HG02642 (cell line): ENCODE measurements around the gene OSCAR.
"Not testable (repeated sequence)": the region's sequence is repeated elsewhere in the genome, so short reads cannot be mapped to it uniquely, and the experiment has no call there.

Experiments used
- ATAC-seq: cut with Tn5 transposase; IDR thresholded peaks from one replicate; pipeline ENCODE4 v1.9.1; 2021; ENCODE audit warnings: mild to moderate bottlenecking; ENCODE audit not compliant: unreplicated experiment, poor library complexity

The OSCAR gene

GRCh38 chr19:54127688-54128440 lies 27.3 kb upstream of the OSCAR start:
- no peak for ATAC-seq

DNA sequence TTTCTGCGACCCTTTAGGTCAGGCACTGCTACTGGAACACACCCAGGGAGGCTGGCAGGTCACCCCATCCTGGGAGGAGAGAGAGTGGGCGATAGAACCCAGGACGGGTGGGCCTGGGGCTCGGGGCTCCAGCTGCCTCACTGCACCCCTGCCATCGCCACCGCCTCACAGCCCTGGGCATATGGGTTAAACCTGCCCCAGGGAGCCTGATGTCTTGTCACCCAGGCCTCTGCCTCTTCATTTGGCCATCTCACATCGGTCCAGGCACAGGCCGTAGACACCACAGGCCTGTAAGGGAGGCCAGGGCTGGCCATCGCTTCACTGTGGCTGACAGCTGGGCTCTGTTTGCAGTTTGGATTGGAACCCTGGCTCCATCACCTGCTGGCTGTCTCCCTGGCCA lies 25.1 kb upstream of the OSCAR start:
- no peak for ATAC-seq

DNA sequence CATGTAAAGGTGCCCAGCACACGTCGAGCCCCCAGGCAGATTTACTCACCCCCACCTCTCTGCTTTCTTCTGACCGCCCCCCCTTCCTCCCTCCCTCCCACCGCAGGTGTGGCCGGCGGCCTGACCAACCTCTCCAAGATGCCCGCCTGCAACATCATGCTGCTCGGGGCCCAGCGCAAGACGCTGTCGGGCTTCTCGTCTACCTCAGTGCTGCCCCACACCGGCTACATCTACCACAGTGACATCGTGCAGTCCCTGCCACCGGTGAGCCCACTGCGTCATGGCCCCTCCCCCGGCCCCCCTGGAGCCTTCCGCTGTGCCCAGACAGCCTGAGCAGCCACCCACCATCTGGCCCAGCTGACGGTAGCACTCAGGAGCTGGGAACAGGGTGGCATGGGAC lies 23.8 kb upstream of the OSCAR start:
- no peak for ATAC-seq

DNA sequence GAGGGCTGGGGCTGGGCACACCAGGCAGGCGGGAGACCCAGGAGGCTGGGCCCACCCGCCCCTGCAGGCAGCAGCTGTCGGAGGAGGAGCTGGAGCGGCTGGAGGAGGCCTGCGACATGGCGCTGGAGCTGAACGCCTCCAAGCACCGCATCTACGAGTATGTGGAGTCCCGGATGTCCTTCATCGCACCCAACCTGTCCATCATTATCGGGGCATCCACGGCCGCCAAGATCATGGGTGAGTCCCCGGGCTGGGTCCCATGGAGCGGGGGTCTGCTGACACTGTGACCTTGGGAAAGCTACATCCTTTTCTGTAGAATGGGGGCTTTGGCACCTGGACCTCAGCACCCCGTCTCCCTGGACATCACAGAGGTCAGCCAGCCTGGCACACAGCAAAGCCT lies 23.1 kb upstream of the OSCAR start:
- ATAC-seq = no peak

DNA sequence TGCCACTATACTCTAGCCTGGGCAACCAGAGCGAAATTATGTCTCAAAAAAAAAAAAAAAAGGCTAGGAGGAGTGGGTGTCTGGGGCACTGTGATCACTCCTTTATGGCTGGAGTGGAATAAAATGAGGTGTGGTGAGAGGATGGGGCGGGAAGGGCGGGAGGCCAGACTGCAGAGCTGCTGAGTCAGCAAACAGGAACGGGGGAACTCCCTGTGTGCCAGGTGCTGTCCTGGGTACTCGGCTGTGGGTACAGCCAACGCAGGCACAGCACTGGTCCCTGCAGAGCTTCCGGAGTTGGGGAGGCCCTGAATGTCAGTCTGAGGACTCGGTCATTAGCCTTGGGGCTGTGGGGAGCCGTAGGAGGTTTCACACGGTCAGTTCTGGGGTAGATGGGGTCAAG lies 20.7 kb upstream of the OSCAR start:
- no peak for ATAC-seq

DNA sequence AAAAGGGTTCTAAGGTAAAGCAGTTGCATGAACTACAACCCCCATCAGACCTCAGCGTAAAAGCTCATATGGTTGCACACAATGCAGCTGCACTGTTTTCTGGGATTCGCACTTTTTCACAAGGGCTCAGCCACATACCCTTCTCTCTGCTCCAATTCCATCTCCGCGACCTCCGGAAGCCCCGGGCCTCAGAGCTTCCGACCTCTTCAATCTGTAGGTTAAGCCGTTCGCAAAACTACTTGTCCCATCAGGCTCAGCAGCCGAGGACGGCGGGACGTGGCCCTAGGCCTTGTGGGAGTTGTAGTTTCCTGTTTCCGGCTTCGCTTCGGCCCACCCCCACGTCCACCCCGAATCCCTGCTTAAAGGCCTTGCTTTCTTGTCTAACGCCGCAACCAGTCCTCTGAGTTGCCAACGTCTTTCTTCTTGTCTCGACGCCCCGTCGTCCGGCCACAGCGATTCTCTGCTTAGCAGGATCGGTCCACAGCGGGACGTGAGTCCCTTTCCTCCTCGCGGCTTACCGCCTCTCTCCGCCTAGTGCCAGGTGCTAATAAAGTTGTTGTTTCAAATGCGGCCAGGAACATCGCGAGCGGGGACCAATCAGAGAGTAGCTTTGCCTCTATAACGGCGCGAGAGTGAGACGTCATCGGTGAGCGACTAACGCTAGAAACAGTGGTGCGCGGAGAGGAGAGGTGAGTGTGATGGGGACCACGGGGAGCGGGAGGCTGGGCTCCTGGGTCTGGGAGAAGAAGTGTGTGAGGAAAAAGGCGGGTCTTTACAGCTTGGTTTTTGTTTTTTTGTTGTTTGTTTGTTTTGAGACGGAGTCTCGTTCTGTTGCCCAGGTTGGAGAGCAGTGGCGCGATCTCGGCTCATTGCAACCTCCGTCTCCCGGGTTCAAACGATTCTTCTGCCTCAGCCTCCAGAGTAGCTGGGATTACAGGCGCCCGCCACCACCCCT lies 14.8 kb upstream of the OSCAR start, which contains the start of the genes PRPF31 and TFPT:
Gene PRPF31 (plus strand): TSS at position 646 of the 955 bp plus-strand sequence. CDS start 2,525 bp downstream, outside the sequence.
Gene TFPT (minus strand): TSS at position 549 of the 955 bp plus-strand sequence. CDS start 388 bp downstream, at position 161.
- ATAC-seq = peak; percentile 84

GRCh38 chr19:54114340-54115108 lies 13.9 kb upstream of the OSCAR start:
- ATAC-seq = no peak

DNA sequence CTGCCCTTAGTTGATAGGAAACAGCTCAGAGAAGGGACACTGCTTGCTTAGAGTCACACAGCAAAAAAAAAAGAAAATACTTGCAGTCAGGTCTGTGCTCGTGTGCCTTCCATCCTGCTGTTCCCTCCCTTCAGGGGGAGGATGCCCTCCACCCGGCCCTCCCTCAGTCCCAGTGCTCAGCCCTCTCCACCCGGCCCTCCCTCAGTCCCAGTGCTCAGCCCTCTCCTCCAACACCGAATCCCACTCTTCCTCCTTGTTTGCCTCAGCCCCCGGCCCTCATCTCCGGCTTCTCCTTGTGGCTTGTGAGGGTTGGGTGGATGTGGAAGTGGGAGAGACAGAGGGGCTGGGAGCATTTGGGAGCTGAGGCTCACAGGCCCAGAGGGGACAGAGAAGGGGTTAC lies 9.0 kb upstream of the OSCAR start:
- ATAC-seq = no peak

DNA sequence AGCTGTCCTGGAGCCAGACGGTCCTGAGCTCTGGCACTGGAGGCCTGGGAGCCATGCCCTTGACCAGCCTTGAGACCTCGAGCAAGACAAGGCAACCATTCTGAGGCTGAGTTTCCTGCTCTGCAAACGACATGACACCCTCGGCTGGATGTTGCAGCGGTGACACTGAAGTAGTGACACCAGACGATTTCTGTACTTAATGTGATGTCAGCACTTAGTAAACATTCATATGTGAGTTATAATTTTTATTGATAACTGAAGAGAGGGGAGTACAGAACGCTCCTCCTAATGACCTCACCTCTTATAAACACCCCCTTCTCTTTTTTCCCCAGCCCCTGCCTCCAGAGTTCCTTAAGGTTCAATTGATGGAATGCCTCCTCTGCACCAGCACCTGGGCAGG lies 7.9 kb upstream of the OSCAR start:
- ATAC-seq = no peak

GRCh38 chr19:54107876-54108490 lies 7.4 kb upstream of the OSCAR start:
- ATAC-seq = no peak

DNA sequence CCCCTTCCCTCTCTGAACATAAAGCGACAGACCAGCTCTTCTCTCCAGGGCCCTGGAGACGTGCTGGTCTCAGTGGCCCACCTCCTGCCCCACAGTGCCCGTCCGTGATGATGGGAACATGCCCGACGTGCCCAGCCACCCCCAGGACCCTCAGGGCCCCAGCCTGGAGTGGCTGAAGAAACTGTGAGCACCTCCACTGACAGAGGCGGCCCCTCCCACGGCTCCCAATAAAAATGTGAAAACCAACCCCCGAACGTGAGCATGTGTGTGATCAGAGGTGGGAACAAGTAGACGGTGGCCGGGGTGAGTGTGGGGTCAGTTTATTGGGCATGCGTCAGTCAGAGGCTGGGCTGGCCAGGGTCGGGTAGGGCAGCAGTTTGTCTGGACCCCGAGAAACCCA lies 6.1 kb upstream of the OSCAR start:
- no peak for ATAC-seq

GRCh38 chr19:54105796-54106195 lies 5.2 kb upstream of the OSCAR start:
- ATAC-seq = no peak

- ATAC-seq = no peak
These were observed 4.6 kb upstream of the OSCAR start for GRCh38 chr19:54104998-54105715.

DNA sequence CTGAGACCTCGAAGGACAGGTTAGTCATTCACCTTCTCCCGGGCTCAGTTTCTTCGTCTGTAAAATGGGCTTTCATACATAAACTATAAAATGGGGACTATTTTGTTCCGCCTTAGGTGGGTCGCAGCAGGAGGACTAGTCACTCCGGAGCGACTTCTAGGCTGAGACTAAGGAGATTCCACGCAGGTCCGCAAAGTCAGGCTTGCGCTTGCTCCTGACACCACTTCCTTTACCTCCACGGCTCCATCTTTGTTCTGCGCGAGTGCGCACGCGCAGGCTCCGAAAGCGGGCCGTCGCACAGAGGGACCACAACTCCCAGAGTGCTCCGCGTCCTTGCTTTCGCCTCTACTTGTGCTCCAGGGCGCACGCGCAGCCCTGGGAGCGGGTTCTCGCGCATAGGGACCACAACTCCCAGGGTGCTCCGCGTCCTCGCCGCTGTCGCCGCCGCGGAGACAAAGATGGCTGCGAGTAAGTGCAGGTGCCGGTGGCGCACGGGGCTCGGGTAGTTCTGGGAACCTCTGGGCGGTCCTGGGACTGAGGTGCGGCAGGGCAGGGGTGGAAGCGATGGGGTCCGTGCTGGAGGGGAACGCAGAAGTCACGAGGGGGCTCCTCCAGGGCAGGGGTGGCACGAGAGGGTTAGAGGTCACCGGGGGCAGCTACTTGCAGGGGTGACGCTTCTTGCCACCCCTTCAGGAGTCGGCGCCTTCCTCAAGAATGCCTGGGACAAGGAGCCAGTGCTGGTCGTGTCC lies 2.0 kb upstream of the OSCAR start, which contains the start of gene NDUFA3:
Gene NDUFA3 (plus strand): TSS at position 435 of the 749 bp plus-strand sequence. CDS start 24 bp downstream, at position 459.
- ATAC-seq = peak; percentile 95

- not testable (repeated sequence) for ATAC-seq
These were observed 724 bp downstream of the OSCAR start for GRCh38 chr19:54099903-54100255.

DNA sequence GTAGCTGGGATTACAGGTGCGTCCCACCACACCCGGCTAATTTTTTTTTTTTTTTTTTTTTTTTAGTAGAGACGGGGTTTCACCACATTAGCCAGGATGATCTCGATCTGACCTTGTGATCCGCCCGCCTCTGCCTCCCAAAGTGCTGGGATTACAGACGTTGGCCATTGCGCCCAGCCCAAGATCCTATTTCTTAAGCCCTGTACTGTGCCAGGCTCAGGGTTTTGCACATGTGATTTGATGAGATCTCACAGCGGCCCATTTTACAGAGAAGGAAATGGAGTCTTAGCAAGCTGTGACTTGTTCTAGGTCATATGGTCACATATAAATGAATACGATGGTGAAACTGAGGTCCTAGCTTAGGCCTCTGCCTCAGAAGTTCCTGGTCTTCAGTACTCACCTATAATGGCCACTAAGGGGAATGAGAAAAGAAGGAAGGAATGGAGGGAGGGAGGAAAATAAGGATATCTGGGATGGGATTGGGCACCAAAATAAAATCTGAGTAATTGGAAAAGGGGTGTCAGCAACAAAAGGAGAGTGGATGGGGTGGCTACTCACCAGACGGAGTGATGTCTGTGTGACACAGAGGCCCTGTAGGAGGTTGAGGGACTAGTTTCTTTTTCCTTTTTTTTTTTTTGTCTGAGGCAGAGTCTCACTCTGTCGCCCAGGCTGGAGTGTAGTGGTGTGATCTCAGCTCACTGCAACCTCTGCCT lies 1.3 kb downstream of the OSCAR start:
- ATAC-seq = no peak

- no peak for ATAC-seq
These were observed 3.9 kb downstream of the OSCAR start for GRCh38 chr19:54096617-54097106.
